HG03039 (cell line): ENCODE results near the gene GLIPR2.
"Not testable (repeated sequence)": the region's sequence is repeated elsewhere in the genome, so short reads cannot be mapped to it uniquely, and the experiment has no call there.

Source experiments
- ATAC-seq: cut with Tn5 transposase; IDR thresholded peaks from one replicate; pipeline ENCODE4 v1.9.1; 2021; ENCODE audit warnings: mild to moderate bottlenecking, moderate library complexity; ENCODE audit not compliant: unreplicated experiment

GLIPR2 gene

DNA sequence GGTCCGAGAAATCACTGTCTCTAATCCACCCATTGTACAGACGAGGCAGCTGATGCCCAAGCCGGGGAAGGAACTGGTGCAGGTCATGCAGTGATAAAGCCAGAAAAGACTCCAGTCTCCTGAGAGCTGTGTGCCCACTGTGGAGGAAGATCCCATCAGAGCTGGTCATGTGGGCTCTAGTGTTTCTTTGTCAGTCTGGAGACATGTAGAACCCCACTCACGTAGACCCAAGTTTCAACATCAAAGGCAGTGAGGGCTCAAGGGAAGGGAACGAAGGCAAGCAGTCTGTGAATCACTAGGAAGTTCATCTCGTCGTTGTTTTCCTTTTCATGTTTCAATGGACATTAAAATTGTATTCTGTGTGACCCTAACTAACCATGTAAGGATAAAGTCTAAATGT is 14.6 kb upstream of the GLIPR2 start:
- no peak for ATAC-seq

DNA sequence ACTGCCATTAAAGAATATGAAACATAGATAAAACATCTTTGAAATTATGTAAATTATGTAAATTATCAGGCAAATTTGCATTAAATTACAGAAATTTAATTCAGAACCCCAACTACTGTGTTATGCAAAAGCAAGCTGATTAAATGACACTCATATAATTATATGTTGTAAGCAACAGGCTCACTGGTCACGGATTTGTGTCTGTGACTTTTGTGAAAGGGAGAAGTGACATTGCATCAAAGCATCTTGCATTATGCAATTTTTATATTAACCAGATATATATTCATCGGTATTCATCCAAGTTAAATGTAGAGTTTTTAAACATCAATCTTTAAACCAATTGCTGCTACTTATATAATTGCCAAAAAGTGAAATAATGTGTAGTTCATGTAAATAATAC is 13.0 kb upstream of the GLIPR2 start:
- no peak for ATAC-seq

DNA sequence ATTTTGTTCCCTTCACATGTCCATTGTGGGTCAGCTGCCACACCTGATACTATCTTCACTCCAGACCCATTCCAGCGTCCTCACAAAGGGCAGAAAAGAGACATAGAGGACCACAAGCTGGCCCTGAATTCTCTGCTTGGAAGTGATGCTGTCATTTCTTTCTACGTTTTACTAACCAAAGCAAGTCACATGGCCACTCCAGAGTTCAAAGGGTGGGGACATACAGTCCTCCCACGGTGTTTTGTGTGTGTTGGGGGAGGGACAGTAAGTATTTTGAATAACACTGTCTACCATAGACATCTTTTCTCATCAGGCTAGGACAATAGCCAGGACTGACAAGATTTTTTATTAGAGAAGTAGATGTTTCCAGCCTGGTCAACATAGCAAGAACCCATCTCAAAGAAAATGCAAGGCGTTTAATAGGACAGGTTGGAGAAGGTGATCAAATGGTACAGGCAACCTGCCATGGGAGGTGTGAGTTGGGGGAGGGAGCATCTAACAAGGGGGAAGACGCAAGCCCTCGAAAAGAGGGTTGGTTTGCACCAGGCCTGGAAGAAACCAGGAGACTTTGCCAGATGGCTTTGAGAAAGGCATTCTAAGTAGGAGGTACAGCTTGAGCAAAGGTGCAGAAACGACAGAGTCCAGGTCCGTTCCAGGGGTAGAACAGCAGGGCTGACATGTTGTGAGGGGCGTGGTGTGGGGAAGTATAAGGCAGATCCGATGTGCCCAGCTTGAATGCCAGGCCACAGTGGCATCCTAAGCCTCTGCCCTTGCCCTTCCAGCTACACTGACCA is 11.3 kb upstream of the GLIPR2 start:
- ATAC-seq, result no peak

- ATAC-seq, result no peak
Measured at GRCh38 chr9:36126016-36126730, 10.4 kb upstream of the GLIPR2 start.

GRCh38 chr9:36127652-36128244 is 8.8 kb upstream of the GLIPR2 start:
- no peak for ATAC-seq

- no peak for ATAC-seq
Measured at GRCh38 chr9:36128349-36128748, 8.2 kb upstream of the GLIPR2 start.

GRCh38 chr9:36129139-36129538 is 7.4 kb upstream of the GLIPR2 start:
- no peak for ATAC-seq

DNA sequence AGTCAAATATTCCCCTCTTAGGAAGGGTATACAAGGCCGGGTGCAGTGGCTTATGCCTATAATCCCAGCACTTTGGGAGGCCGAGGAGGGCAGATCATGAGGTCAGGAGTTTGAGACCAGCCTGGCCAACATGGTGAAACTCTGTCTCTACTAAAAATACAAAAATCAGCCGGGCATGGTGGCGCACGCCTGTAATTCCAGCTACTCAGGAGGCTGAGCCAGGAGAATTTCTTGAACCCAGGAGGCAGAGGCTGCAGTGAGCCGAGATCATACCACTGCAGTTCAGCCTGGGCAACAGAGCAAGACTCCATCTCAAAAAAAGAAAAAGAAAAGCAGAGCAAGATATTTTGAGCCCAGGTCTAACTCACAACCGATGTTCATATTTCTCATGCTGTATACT is 4.9 kb upstream of the GLIPR2 start:
- ATAC-seq, result not testable (repeated sequence)

- ATAC-seq, result no peak
Measured at GRCh38 chr9:36132086-36132485, 4.4 kb upstream of the GLIPR2 start.

DNA sequence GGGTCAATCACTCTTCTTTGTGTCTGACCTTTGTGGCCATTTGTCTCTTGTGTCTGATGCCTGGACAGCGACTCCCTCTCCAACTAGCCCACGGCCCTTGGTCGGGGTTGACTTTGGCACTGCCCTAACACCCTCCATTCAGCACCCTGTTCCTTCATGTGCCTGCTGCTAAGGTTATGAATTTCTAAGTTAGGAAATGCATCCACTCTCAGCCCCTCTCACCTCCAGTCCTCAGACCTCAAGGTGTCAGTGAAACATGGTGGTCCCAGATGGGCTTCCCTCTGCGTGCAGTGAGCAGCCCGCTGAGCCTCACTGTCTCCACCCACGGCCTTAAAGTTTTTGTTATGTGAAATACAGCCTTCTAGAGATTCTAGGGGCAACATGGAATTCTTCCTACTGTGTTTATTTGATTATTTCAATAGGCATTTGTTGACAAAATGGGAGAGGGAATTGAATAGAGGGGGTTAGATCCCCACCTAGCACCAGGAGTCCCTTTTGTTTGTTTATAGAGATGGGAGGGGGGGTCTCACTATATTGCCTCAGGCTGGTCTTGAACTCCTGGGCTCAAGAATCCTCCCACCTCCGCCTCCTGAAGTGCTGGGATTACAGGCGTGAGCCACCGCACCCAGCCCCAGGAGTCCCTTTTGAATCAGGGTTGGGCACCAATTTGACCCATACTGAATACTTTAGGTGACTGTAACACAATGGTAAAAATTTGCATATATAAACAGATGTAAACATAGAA is 1.6 kb upstream of the GLIPR2 start:
- no peak for ATAC-seq

DNA sequence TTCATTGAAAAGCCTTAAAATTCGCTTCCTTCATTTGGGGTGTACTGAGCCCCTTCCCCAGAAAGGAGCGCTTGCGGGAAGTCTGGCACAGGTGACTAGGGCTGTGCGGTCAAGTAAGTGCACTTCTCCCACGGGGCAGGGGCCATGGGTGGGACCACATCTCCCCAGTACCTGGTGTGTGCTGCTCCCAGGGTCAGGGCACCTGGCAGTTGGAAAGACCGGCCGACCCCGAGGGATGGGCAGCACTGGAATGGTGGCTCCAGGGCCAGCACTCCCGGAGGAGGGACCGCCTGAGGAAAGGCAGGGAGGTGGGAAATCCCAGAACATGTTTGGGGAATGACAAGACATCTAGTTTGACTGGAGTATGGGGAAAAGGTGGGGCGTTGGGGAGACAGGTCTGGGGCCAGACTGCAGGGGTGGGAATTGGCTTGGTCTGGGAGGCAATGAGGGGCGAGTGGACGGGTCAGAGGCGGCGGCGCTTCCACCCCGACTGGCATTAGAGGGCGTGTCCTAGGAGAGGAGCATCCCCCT is 727 bp upstream of the GLIPR2 start:
- ATAC-seq, result no peak

DNA sequence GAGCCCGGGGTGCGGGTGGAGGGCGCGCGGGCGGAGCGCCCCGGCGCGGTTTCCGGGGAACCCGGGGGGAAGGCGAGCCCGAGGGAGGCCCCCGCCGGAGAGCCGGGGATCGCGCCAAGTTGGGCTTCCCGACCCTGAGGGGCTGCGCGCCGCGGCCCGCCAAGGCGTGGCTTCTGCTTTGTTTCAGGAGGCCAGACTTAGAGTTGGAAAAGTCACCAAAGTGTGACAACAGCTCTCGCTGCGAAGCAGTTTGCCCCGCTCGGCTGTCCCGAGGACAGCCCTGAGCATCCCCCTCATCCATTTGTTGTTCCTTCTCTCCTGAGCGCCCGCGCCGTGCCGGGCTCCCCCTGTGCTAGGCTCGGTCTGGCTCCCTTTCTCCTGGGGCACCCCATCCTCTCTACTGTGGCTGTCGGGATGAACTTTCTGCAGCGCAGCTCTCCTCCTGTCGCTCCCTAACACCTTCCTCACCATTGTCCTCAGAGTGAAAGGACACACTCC is 410 bp downstream of the GLIPR2 start:
- peak; percentile 21 for ATAC-seq

- no peak for ATAC-seq
Measured at GRCh38 chr9:36137392-36138004, 965 bp downstream of the GLIPR2 start.

- no peak for ATAC-seq
Measured at GRCh38 chr9:36138496-36138895, 2.0 kb downstream of the GLIPR2 start.

DNA sequence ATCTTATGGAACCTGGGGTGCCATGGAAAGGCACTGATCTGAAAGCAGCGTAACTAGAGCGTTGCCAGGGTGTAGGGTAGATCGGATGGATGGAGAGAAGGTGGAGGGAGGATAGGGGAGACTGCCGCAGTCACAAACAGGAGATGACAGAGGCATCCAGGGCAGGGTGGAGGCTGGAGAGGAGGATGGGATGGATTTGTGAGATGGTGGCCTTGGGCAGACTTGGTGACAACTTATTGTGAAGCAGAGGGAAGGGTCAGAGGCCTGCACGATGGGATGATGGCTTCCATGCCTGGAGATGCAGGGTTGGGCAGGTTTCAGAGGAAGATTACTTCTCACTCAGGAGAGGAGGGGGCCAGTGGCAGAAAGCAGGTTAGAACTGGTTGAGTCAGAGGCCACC is 2.4 kb downstream of the GLIPR2 start:
- no peak for ATAC-seq

DNA sequence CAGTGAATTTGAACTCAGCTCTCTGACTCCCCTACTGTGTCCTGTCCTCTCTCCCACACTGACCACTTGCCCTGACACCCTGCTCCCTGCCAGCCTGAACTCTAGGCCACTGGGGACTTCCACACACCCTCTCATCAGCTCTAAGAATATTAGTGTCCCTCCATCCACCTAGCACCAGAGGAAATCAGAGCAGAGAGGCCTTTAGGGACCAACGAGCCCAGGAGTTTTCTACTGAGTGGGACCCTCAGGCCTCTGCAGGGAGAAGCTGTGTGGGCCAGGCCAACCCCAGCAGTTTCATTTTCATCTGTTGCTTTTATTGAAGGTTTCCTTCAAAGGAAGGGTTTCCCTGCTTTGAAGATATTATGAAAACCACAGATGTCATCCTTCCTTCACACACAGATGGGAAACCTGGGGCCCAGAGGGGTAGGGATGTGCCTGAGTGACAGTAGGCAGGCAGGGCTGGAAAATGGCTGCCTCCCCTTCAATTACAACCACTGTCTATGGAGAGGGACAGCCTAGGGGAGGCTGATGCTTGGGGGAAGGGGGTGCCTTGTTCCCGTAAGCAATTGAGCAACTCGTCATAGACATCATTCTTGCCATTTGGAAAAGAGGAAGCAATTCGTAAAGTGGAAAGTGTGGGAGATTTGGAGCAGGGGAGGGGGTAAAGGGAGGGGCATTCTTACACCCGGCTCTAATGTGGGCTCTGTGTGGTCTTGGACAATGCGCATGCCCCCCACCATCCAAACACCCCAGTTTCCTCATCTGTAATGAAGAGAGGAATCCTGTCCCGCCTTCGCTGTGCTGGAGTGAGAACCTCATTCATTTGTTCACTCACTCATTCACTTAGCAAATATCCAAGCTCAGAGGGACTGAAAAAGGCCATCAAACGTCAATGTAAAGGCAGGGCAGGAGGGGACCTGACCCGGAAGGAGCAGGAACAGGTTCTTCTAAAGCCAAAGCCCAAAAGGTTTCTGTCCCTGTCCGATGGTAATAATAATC is 3.9 kb downstream of the GLIPR2 start:
- ATAC-seq, result no peak

DNA sequence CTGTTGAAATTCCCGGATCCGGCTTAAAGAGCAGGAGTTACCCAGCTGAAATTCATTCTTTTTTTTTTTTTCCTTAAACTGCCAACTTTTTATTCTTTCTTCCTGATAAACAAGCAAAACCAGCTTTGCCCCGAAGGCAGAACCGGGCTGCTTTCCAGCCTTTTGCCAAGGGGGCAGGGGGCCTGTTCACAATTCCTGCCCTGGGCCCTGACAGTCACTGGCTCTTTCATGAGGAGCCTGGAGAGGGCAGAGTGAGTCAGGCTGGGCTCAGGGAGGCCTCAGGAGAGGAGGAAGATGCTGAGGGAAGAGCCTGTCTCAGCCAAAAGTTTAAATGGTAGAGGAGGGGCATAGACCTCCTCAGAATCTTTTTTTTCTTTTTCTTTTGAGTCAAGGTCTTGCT is 4.8 kb downstream of the GLIPR2 start:
- ATAC-seq, result no peak

DNA sequence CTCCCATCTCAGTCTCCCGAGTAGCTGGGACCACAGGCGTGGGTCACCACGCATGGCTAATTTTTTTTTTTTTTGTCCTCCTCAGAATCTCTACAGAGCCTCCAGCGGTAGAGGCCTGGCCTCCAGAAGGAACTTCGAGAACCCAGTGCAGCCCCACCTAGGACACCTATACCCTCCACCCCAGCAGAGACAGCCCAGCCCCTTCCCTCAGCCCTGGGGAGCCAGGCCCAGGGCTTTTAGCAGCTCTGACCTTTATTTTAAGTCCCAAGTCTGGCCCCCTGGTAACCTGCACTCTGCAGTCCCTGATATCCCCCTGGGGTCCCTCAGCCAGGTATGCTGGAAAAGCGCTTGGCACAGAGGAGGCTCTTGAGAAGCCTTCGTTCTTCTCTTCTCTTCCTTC is 5.2 kb downstream of the GLIPR2 start:
- no peak for ATAC-seq

DNA sequence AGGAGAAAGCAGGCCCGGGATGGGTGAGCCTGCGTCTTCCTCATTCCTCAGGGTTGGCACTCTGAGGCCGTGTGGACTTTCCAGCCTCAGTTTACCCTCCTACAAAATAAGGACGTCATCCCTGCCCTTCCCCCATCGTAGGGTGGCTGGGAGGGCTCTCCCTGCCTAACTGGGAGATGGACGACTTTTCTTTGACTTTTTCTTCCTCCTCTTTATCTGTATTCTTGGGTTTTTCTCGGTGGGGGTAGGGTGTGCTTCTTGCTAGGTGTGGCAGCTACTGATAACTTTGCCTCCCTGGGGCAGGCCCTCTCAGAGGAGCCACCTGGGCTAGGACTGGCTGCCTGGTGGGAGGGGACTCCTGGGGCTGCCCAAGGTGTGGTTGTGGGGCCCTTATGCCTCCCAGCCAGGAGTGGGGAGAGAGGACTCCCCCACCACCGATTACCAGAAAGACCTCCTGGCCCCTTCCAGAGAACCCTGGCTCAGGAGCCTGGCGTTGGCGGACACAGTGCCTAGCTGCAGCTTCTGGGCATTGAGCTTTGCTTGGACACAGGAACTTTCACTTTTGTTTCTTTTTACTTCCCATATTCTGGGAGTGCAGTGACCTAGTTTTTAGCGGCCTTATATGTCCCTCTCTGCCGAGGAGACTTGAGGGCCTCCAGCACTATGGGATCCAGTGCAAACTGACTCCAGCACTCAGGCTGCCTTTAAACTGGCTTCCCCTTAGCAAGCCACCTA is 6.1 kb downstream of the GLIPR2 start:
- no peak for ATAC-seq
